GM19240 (cell line): ENCODE measurements around the gene SLC9B2.

Source experiments
- DNase-seq: peaks from one replicate; pipeline ENCODE4 v3.0.0; 2011; ENCODE audit warnings: low spot score; ENCODE audit not compliant: insufficient read length

The SLC9B2 gene

DNA sequence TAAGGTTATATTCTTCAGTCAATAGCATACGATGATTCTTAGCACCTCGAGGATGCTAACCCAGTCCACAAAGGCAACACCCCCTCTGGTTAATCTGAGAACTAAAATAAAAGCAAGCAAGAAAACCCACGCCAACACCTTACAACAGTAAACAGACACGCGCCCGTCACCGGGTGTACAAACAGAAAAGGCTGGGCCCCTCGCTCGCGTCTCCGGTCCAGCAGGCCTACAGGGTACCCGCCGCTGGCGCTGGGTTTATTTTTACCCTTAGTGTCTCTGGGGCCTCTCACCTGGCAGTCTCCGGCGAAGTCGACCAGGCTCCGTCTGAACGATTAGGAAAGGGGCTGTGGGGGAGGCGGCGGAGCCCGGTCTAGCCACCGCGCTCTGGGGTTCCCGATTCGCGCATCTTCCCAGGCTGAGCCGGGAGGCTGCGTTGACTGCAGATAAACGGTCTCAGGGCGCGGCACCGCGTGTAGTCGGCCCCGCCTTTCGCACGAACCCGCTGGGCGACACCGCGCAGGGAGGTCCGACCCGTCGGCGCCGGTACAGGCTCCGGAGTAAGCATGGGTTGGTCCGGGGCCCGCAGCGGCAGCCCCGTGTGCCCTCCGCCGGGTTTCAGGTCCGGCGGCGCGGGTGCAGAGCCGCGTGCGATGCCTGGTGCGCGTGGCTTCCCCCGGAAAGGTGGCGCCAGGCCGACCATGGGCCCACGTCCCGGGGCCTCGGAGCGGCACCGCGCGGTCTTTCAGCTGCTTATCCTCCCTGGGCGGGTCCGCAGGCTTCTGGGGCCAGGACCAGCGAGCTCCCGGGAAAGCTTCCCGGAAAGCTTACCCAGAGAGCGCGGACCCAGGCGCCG lies 441 bp downstream of the SLC9B2 start:
- DNase-seq, result peak; percentile 14

- DNase-seq, result no peak
These were observed 1.1 kb downstream of the SLC9B2 start for GRCh38 chr4:103075435-103075893.

- DNase-seq, result no peak
These were observed 1.7 kb downstream of the SLC9B2 start for GRCh38 chr4:103074744-103075434.

GRCh38 chr4:103073792-103074438 lies 2.6 kb downstream of the SLC9B2 start:
- DNase-seq, result no peak

DNA sequence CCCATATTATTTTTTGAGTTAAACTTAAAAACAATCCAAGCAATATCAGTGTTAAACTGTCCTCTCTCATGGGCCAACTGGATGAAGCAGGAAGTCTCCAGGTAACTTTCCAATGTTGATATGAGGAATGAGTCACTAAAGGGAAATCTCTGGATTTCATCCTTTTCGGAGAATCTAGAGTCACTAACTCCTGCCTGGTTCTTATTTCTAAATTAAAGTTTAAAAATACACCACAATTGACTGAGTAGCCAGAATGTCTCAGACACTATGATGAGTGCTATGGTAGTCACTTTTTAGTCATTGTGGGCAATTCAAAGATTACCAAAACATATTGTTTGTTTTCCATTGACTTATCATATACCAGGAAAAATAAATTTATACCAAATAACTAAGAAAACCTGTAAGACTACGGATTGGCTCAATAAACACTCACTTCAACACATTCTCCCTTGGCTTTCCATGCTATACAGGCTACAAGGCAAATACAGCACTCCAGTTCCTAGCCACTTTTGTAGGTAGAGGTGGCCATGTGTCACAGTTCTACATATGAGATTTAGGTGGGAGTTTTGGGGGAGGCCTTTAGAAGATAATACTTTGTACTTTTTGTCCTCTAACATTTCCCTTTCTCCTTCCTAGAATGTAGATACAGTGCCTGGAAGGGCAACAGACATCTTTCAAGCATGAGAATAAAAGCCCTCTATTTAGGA lies 8.6 kb downstream of the SLC9B2 start:
- DNase-seq, result no peak

- no peak for DNase-seq
These were observed 16.0 kb downstream of the SLC9B2 start for GRCh38 chr4:103060453-103061148.

DNA sequence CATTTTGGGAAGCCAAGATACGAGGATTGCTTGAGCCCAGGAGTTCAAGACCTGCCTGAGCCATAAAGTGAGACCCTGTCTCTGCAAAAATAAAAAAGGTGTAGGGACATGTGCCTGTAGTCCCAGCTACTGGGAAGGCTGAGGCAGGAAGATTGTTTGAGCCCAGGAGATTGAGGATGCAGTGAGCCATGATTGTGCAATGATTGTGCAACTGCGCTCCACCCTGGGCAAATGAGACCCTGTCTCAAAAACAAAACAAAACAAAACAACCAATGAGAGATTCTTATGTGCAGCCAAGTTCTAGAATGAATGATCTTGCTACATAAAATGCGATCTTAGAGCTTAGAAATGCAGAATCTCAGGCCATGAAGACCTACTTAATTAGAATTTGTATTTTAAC lies 22.5 kb downstream of the SLC9B2 start:
- DNase-seq, result no peak

GRCh38 chr4:103052779-103053178 lies 23.8 kb downstream of the SLC9B2 start:
- DNase-seq, result no peak

- no peak for DNase-seq
These were observed 24.4 kb downstream of the SLC9B2 start for GRCh38 chr4:103052145-103052544.

DNA sequence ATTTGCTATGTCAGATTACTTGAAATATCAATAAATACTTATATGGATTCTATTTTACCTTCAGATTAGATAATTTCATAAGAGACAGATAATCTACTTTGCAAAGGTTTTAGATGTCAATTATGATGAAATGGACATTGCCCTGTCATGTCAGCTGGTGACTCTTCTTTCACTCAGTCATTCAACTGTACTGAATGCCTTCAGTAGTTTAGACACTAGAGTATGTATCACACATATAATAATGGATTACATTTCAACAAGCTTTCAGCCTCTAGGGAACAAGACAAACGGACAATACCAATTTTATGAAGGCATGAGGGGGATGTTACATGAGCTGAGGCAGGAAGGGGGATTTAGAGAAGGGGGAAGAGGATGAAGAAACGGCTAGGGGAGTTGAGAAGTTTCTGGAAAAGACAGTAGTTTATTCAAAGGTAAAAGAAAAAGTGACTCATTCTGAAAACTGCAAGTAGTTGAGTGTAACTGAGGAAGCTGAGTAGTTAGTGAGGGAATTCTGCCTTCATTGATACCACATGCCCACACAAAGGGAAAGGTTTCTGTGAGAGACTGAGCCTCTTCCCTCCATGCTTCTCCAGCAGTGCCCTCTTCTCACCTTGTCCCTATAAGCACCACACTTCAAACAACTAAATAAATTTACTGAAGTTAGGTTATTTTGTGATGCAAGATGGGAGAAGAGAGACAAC lies 25.7 kb downstream of the SLC9B2 start:
- no peak for DNase-seq

GRCh38 chr4:103046416-103047290 lies 29.9 kb downstream of the SLC9B2 start:
- peak; percentile 10 for DNase-seq

- DNase-seq, result no peak
These were observed 32.4 kb downstream of the SLC9B2 start for GRCh38 chr4:103044183-103044582.

DNA sequence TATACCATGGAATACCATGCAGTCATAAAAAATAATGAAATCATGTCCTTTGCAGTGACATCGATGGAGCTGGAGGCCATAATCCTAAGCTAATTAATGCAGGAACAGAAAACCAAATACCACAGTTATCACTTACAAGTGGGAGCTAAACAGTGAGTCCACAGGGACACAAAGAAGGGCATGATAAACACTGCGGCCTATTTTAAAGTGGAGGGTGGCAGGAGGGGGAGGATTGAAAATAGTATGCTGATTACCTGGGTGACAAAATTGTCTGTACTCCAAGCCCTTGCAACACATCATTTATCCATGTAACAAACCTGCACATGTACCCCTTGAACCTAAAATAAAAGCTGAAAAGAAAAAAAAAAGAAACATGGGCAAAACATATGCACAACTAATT lies 40.4 kb downstream of the SLC9B2 start:
- DNase-seq, result no peak

DNA sequence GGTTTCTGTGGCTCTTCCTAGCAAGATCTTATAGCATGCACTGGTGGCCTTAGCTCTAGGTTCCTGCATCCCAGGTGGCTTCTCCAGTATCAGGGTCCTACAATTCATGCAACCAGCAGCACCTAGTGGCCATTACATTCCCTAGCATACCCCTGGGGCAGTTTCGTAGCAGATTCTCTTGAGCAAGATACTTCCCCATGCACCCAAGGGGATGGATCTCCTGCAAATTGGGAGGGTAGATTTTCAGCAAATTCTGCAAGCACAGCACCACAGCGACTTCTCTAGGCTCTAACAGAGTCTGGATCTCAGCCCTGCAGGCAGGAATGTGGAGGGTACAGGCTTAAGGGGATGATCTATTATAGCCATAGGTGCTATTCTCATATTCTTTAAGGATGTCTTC lies 44.0 kb downstream of the SLC9B2 start:
- no peak for DNase-seq

DNA sequence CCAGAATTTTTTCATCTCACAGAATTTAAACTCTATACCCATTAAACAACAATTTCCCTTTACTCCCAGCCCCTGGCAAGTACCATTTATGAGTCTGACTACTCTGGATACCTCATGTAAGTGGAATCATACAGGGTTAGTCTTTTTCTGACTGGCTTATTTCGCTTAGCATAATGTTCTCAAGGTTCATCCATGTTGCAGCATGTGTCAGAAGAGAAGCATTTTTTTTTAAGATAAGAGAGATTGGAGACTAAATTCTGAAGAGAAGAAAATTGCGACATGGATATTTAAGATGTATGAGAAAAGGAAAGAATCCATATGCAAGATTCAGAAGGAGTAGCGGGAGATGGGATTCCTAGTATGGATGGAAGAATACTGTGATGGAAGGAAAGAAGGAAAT lies 45.8 kb downstream of the SLC9B2 start:
- no peak for DNase-seq

- no peak for DNase-seq
These were observed 47.3 kb downstream of the SLC9B2 start for GRCh38 chr4:103029300-103029699.

DNA sequence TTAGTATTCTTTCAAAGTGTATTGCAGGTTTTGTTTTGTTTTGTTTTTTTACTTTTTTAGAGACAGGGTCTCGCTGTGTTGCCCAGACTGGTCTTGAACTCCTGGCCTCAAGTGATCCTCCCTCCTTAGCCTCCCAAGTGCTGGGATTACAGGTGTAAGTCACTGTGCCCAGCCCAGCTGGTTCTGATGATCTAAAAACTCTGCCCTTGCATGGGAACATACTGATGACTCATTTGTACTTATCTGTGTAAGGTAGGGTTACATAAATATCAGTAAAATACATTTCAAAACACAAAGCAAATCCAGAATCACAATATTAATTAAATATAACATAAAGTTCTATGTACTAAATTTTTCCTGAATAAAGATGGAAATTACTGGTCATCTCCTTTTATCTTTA lies 49.7 kb downstream of the SLC9B2 start:
- DNase-seq, result no peak

GRCh38 chr4:103024996-103025395 lies 51.6 kb downstream of the SLC9B2 start:
- DNase-seq, result no peak

DNA sequence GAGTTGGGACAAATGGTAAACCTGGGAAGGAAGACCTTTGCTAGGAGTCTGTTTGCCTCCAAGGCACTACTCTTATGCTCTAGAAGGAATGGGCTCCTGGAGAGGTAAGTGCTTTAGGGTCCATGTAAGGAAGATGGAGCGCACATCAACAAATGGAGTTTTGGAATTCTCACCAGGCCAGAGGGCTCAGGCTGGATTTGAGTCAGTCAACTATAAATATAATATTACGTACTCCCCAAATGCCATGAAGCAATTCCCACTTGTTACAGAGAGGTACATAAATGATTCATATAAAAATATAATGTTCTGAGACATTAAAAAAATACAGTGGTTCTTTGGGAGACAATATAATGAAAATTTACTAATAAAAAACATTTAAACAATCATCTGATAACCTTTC lies 55.4 kb downstream of the SLC9B2 start:
- DNase-seq, result no peak
